Activated CD4-positive, CD25-positive, alpha-beta regulatory T cell (primary cell): ENCODE data around the gene CCL13.

Experiments used
- DNase-seq, 4 experiments: peaks; one replicate each; lab custom pipeline; 2025; lab: John Stamatoyannopoulos, UW

Gene CCL13

GRCh38 chr17:34363183-34363661, 6.9 kb downstream of the CCL13 start, which contains the start of gene CCL1:
Gene CCL1, minus strand, starts transcription at chr17:34363233. Its CDS starts 72 bp downstream, at chr17:34363161.
- DNase-seq = no peak

DNA sequence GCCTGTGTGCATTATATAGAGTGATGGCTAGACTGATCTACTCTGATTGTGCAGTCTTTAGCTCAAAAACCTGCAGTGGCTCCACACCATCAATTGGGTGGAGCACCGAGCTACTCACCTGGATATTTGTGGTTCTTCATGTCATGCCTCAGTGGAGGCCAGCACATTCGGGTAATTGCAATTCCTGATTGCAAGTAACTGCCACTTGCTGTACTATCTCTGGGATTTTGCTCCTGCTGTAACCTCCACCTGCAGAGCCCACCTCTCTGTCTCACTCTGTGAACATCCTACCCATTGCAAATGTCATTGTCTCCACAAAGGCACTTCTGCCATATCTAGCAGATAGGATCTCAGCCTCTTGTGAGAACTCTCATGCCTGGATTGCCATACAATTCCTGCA, 8.5 kb downstream of the CCL13 start:
- DNase-seq = no peak

GRCh38 chr17:34365340-34365739, 9.1 kb downstream of the CCL13 start:
- DNase-seq = no peak

- no peak for DNase-seq
These were observed 9.7 kb downstream of the CCL13 start for GRCh38 chr17:34366010-34366409.

GRCh38 chr17:34366529-34367107, 10.3 kb downstream of the CCL13 start:
- DNase-seq = no peak

- DNase-seq = no peak
These were observed 11.4 kb downstream of the CCL13 start for GRCh38 chr17:34367486-34368195.

- no peak for DNase-seq
These were observed 12.1 kb downstream of the CCL13 start for GRCh38 chr17:34368196-34368945.

DNA sequence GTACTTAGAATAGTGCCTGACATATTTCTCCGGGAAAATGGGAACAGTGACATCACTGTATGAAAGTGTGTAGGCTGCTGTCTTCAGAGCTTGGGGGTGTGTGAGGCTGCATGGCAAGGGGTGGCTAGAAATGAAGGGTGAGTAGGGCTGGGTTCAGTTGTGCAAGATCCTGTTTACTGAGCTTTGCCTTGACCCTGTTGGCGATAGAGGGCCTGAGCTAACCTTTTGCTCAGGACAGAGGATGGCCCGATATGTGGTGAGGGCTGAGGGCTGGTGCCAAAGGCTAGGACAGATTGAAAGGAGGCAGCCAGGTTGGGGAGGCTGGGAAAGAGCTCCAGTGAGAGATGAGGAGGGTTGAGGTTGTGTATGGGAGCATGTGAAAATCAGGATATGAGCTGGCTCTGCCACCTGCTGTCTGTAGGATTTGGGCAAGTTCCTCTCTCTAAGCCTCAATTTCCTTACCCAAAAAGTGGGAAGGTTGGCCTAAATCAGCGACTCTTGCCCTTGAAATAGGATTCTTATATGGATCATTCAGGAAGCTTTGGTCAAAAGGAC, 12.7 kb downstream of the CCL13 start:
- no peak for DNase-seq

DNA sequence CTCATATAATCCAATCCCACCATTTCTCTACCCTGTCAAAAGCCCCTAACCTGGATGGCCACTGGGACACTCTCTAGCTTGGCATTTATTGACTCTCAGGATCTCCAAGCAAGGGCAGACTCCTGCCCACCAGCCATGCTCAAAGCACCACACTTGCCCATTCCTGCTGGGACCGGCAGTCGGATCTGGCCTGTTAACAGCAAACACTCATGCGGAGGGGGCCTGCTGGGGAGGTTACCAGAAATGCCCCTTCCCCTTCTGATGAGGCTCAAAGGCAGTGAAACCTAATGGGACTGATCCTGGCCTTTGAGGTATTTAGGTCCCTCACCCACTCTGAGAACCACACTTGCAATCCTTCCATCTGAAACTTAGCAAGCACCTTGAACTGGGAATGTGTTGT, 13.3 kb downstream of the CCL13 start:
- no peak for DNase-seq

- DNase-seq = no peak
These were observed 14.2 kb downstream of the CCL13 start for GRCh38 chr17:34370376-34370996.

DNA sequence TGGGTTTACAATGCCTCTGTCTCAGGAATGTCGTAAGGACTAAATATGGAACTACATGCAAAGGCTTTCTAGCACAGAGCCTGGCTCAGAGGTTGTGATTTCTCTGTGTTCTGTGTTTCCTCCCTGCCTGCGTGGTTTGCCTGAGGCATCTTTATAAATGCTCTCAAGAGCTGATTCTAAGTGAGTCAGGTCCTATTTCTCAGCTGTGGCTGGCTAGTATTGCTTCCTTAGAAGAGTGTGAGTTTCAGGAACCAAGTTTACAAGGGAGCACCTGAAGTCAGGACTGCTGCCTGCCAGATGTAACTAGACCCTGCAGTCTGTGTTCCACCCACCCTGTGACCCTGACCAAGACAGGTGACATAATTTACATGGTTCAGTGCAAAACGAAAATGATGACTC, 14.7 kb downstream of the CCL13 start:
- no peak for DNase-seq

DNA sequence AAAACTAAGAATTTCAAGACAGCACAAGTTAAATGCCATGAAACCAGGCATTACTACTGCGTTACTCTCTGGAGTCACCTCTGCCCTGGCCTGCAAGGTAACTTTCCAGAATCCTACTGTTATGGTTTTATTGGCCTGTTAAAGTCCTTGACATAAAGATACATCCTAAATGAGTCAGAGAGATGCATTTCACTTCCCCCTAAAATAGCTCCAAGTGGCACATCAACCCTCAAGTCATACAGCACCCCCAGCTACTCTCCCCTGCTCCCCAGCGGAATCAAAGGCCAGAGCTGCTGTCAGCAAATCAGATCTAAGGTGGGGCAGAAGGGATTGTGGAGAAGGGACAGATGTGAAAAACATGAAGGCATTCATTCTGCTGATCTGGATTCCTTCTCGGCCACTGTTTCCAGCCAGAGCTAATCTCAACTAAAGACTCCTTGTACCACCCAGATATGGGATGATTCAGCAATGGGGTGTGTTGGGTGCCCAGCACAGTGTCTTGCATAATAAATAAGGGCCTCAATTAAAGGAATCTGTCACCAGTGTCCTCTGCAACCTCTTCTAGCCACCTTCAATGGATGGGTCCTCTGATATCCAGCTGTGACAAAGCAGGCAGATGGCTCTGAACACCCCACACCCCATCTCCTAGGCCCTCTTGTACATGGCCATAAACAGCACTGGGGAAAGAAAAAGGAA, 15.3 kb downstream of the CCL13 start:
- DNase-seq = no peak

DNA sequence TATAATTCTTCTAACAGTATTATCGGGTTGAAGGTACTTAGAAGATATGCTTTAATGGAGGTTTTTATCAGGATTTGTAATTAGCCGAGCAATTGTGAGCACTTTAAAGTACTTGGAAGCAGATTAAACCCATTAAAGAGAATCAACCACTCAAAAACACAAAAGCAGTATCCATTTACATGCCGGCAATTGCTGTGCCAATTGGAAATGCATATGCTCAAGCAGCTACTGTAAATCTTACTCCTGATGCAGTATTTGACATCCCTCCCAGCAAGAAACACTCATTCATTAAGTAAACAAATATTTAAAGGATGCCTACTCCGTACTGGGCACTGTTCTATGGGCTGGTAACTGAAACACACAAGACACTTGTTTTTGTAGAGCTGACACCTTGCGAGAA, 18.2 kb downstream of the CCL13 start:
- no peak for DNase-seq

- DNase-seq = no peak
These were observed 19.2 kb downstream of the CCL13 start for GRCh38 chr17:34375426-34375997.

- DNase-seq = no peak
These were observed 21.0 kb downstream of the CCL13 start for GRCh38 chr17:34377078-34377823.

- no peak for DNase-seq
These were observed 22.4 kb downstream of the CCL13 start for GRCh38 chr17:34378664-34379101.

GRCh38 chr17:34379868-34380267, 23.6 kb downstream of the CCL13 start:
- no peak for DNase-seq

- DNase-seq = no peak
These were observed 26.4 kb downstream of the CCL13 start for GRCh38 chr17:34382621-34383124.

DNA sequence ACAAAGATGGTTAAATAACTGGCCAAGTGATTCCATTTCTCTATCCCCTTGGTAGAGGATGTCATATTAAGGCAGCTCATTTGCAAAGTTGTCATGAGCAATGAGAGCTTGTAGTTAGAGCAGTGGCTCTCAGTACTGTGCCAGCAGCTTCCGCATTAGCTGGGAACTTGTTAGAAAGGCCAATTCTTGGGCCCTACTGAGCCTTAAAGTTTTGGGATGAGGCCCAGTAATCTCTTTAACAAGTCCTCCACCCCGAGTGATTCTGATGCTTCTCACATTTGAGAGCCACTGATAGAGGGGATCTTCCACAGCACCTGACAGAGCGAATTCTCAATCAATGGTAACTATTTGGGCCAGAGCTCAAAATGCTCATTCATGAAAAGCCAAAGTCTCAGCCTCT, 26.9 kb downstream of the CCL13 start:
- no peak for DNase-seq

DNA sequence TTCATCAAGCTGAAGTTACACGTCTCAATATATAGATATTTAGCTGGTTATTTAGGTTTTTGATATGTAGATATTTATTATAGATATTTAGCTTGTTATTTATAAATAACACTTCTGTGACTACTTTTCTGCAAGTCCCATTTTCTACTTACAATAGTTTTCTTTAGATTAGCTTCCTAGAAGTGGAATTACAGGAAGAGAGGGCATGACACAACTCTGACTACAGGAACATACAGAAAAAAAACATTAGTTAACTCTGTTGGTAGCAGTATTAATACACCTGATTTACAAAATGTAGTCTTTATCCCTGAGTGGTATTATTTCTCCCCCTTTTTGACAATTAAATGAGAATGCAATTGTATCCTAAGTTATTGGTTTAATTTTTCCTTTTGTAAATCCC, 28.0 kb downstream of the CCL13 start:
- no peak for DNase-seq
